Activated T-cell treated with anti-CD3 and anti-CD28 coated beads, Interleukin-2, amount 50 U/mL, for 4 hours (primary cell): Measurements from ENCODE around the gene EIF4EBP2. TPM values are rescaled to one million over a fixed set of nuclear protein-coding genes. Genes with fewer than 3 reads are reported as not detected.

Experiments used
- ATAC-seq, 2 donors: fragments of 200-7000 bp; cut with Tn5 transposase; one replicate each; pipeline ENCODE4 v1.10.0; 2021
- DNase-seq: peaks from one replicate; pipeline ENCODE4 v3.0.0-alpha.2; 2020
- H3K27me3 Mint-ChIP-seq: one replicate; pipeline ENCODE4 v1.8.0; 2021; ENCODE audit warnings: low read depth, mixed read lengths
- H3K36me3 Mint-ChIP-seq: one replicate; pipeline ENCODE4 v1.8.0; 2022; ENCODE audit warnings: mixed read lengths; ENCODE audit not compliant: insufficient read depth
- H3K4me1 Mint-ChIP-seq: one replicate; pipeline ENCODE4 v1.8.0; 2021; ENCODE audit warnings: low read depth, mixed read lengths
- H3K4me3 Mint-ChIP-seq: one replicate; pipeline ENCODE4 v1.8.0; 2021; ENCODE audit warnings: mild to moderate bottlenecking, moderate library complexity, mixed read lengths
- H3K9me3 Mint-ChIP-seq: one replicate; pipeline ENCODE4 v1.8.0; 2021; ENCODE audit warnings: mixed read lengths
- total RNA-seq, 3 donors: library from RNA; stranded (reverse); gene quantifications; one replicate each; pipeline ENCODE4 v1.2.1, GENCODE V29; 2021

Gene EIF4EBP2
- total RNA-seq, 3 donors from 2014 or later, result 28.0 to 29.4 (median 28.3) TPM

DNA sequence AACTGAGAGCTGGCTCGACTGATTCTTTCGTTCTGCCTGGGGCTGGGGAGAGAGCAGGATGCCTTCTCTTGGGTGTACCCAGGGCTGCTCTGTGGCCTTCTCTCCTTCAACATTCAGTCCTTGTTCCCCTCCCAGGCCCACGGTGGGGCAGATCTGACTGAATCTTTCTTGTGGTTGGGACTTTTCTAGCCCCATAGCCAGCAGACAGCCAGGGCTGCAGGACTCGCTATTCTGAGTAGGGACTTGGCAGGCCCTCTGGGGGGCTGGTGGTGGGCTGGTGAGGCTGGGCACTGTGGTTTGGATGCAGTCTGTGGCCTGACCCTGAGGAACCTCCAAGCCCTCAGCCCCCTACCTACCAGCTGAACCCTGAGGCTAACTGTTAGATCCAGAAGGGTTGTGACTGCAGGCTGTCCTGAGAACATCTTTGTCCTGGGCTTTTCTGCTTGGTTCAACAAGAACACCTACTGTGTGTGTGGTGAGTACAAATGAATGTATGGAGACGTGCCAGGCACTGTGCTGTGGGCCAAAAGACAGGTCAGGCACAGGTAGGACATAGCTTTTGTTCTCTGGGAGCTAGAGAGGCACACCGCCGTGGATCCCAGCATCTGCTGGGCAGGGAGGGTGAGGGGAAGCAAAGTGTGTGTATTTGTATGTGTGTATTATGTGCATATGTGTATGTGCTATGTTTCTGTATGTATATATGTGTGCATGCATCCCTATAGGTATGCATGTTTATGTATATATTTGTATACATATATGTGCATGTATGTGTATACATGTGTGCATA is 72.5 kb downstream of the EIF4EBP2 start:
- no peak for ATAC-seq
- Mint-ChIP-seq H3K27me3 (peaks cover 3% of the 10 kb centered on the region), H3K4me3 (peak overlapping the region; percentile 13), H3K9me3 (no peaks in the 10 kb centered on the region), H3K4me1 (peaks cover 50% of the 10 kb centered on the region), H3K36me3 (no peaks in the 10 kb centered on the region)
- DNase-seq, result no peak

DNA sequence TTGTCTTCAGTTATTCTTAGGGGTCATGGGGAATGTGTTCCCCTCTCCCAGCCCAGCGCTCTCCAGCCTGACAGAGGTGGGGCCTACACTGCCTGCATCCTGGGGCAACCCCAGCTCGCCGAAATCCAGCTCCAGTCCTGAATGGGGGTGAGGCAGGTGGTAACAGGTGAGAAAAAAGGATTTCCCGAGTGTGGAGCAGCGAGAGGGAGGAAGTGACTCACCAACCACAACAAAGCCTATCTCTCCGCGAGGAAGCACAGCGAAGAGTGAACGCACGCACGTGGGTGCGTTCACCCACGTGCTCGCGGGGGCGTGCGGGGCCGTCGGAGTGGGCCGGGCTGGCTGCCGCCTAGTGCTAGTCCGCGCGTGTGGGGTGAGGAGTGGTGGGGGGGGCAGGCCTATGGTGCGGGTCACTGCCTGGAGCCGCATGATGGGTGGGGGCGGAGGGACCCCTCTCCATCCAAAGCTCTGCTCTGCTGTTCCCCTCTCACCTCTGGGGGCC is 73.8 kb downstream of the EIF4EBP2 start:
- peaks cover 53% of the 10 kb centered on the region for H3K4me1 Mint-ChIP-seq

More for the DNA sequence above, 73.8 kb downstream of the EIF4EBP2 start:
- DNase-seq, result peak; percentile 83
- ATAC-seq, result peak; percentile 59
- Mint-ChIP-seq H3K4me3 (peak overlapping the region; percentile 82), H3K27me3 (peaks cover 3% of the 10 kb centered on the region), H3K9me3 (no peaks in the 10 kb centered on the region), H3K36me3 (no peaks in the 10 kb centered on the region)

Other genes starting within 250 kb of the EIF4EBP2 start
- 100 to 1,000 TPM; 140 to 147 (median 142) TPM for gene SAR1A, start 233.6 kb upstream of the EIF4EBP2 start, total RNA-seq
- 100 to 1,000 TPM; 362 to 495 (median 375) TPM for gene PPA1, start 170.7 kb upstream of the EIF4EBP2 start, total RNA-seq
- gene NPFFR1, start 120.1 kb upstream of the EIF4EBP2 start, total RNA-seq, result not detected
- gene LRRC20, start 21.5 kb upstream of the EIF4EBP2 start, total RNA-seq, result 10 to 100 TPM in 1 of 3 donors, 1 to 10 TPM in 2; 5.3 to 11.3 (median 7.6) TPM
- not detected for gene NODAL, start 37.5 kb downstream of the EIF4EBP2 start, total RNA-seq
- 1 to 10 TPM in 2 of 3 donors, under 1 TPM in 1; 0.90 to 2.6 (median 1.3) TPM for gene PALD1, start 74.6 kb downstream of the EIF4EBP2 start, total RNA-seq
- gene PRF1, start 198.6 kb downstream of the EIF4EBP2 start, total RNA-seq, result 10 to 100 TPM; 15.7 to 57.6 (median 36.6) TPM